HG02678 (cell line): ENCODE results near the gene SDS.

Source experiments
- ATAC-seq: cut with Tn5 transposase; IDR thresholded peaks from one replicate; pipeline ENCODE4 v1.9.1; 2021; ENCODE audit warnings: mild to moderate bottlenecking, moderate library complexity; ENCODE audit not compliant: unreplicated experiment

Gene SDS

GRCh38 chr12:113401066-113402000, 2.4 kb downstream of the SDS start:
- ATAC-seq, result no peak

- no peak for ATAC-seq
These were observed 3.3 kb downstream of the SDS start for GRCh38 chr12:113400362-113400761.

GRCh38 chr12:113399490-113399889, 4.2 kb downstream of the SDS start:
- no peak for ATAC-seq

- ATAC-seq, result no peak
These were observed 5.1 kb downstream of the SDS start for GRCh38 chr12:113398346-113399290.

GRCh38 chr12:113397497-113398197, 6.0 kb downstream of the SDS start:
- ATAC-seq, result no peak

- ATAC-seq, result no peak
These were observed 6.7 kb downstream of the SDS start for GRCh38 chr12:113396828-113397496.

GRCh38 chr12:113396200-113396599, 7.5 kb downstream of the SDS start:
- no peak for ATAC-seq

GRCh38 chr12:113395119-113395518, 8.6 kb downstream of the SDS start:
- ATAC-seq, result no peak

GRCh38 chr12:113393749-113394148, 9.9 kb downstream of the SDS start:
- ATAC-seq, result no peak

- ATAC-seq, result no peak
These were observed 10.6 kb downstream of the SDS start for GRCh38 chr12:113392988-113393579.

GRCh38 chr12:113392520-113392919, 11.2 kb downstream of the SDS start:
- ATAC-seq, result no peak

- no peak for ATAC-seq
These were observed 11.9 kb downstream of the SDS start for GRCh38 chr12:113391650-113392337.

- ATAC-seq, result no peak
These were observed 12.5 kb downstream of the SDS start for GRCh38 chr12:113391145-113391544.

GRCh38 chr12:113390064-113391043, 13.3 kb downstream of the SDS start:
- no peak for ATAC-seq

- ATAC-seq, result no peak
These were observed 15.3 kb downstream of the SDS start for GRCh38 chr12:113388351-113388750.

- ATAC-seq, result no peak
These were observed 16.1 kb downstream of the SDS start for GRCh38 chr12:113387631-113388030.

- ATAC-seq, result no peak
These were observed 16.7 kb downstream of the SDS start for GRCh38 chr12:113386866-113387566.
